H1 (cell line): ENCODE measurements around the gene DDX4. TPM values are rescaled to one million over a fixed set of nuclear protein-coding genes. Genes with fewer than 3 reads are reported as not detected.

Experiments used
- CHD1 ChIP-seq: IDR thresholded peaks from 2 replicates; pipeline ENCODE4 v1.6.1; 2012; ENCODE audit warnings: low read depth, low read length, improper control_type of control experiment
- KDM4A ChIP-seq: IDR thresholded peaks from one replicate; pipeline ENCODE4 v1.7.1; 2012; ENCODE audit warnings: low read depth, mild to moderate bottlenecking, moderate library complexity, low read length, inconsistent platforms; ENCODE audit not compliant: severe bottlenecking
- MAFK ChIP-seq: IDR thresholded peaks from 2 replicates; pipeline ENCODE4 v1.6.1; 2012; ENCODE audit warnings: low read depth, mild to moderate bottlenecking, improper control_type of control experiment, low read length
- polyA plus RNA-seq, 7 experiments: library from polyadenylated mRNA; depleted of rRNA in 3 of 7; stranded (reverse) in 5 of 7; unstranded in 2 of 7; fragments of >200 nt in 5 of 7; fragments of 200-250 nt in 2 of 7; gene quantifications; 1 replicate in 5 of 7; 2 replicates in 1 of 7; 4 replicates in 1 of 7; pipeline versions ENCODE4 v1.2.1 to v1.2.3, GENCODE V29; 2011 to 2013; ENCODE audit warnings: missing spikeins in 2 of 7, mixed read lengths in 2 of 7
- total RNA-seq: library from RNA; stranded (reverse); fragmentation: NEBNext Ultra II Directional; extraction: Animal tissue kit (Norgen Biotek cat#: 25700); gene quantifications from 2 replicates; pipeline ENCODE4 v1.2.1, GENCODE V29; 2021

The DDX4 gene
- total and polyA plus RNA-seq, 2 of the 8 experiments (the other 6 are each of a cell fraction or from before 2014, with no cell fraction given): 0.15 TPM; not detected in 1

DNA sequence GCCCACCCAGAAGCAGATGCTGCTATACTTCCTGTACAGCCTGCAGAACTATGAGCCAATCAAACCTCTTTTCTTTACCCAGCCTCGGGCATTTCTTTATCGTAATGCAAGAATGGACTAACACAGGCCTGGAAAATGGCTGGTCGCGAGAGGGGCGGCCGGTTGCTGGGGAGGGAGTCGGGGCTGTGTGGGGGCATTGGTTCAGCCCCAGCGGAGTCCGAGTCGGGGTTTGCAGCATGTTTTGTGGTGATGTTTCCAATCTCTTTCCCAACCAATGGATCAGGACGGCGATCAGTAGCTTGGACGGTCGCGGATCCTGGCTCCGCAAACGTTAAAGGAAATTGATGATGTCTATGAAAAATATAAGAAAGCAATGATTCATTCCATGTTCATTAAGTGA, 94.6 kb downstream of the DDX4 start (continued):
- no peak for TF ChIP-seq KDM4A
- TF ChIP-seq CHD1: no peak
- no peak for TF ChIP-seq MAFK
- TF ChIP-seq, all 59 proteins: peak for 0
